Stimulated activated CD8-positive, alpha-beta memory T cell treated with anti-CD3 and anti-CD28 coated beads, Interleukin-12 subunit alpha, Interleukin-12 subunit beta, amount 100 ng/mL, for 24 hours (primary cell): Measurements from ENCODE around the gene BNIPL.

ENCODE experiments used
- DNase-seq: peaks from one replicate; pipeline ENCODE4 v3.0.0-alpha.2; 2020; ENCODE audit errors: extremely low read depth

The BNIPL gene

GRCh38 chr1:151009674-151010345 is 26.6 kb upstream of the BNIPL start:
- DNase-seq: no peak

GRCh38 chr1:151010346-151010726 is 26.1 kb upstream of the BNIPL start:
- DNase-seq: no peak

GRCh38 chr1:151011154-151011850 is 25.1 kb upstream of the BNIPL start:
- DNase-seq: no peak

- DNase-seq: no peak
Measured at GRCh38 chr1:151012684-151013471, 23.5 kb upstream of the BNIPL start.

- no peak for DNase-seq
Measured at GRCh38 chr1:151013518-151013917, 22.9 kb upstream of the BNIPL start.

DNA sequence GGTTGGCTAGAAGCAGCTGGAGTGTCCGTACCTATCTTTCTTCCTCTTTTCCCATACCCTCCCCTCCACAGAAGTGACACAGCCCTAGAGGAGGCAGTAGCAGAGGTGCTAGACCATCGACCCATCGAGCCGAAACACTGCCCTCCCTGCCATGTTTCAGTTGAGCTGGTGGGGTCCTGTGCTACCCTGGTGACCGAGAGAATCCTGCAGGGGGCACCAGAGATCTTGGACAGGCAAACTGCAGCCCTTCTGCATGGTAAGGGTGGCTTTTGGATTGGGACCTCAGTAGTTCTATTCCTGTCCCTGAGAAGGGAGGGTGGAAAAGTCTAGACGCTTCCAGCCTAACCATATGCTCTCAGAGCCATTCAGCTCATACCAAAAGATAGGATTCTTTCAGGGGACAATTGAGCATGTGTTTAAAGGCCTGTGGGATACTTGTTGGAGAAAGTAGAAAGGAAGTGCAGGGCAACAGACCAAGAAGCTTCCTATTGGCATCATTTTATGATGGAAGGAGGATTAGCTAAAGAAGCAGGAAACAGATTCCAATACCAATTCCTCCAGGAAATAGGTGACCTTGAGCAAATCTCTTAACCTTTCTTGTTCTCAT is 11.7 kb upstream of the BNIPL start:
- DNase-seq: peak; percentile 58

DNA sequence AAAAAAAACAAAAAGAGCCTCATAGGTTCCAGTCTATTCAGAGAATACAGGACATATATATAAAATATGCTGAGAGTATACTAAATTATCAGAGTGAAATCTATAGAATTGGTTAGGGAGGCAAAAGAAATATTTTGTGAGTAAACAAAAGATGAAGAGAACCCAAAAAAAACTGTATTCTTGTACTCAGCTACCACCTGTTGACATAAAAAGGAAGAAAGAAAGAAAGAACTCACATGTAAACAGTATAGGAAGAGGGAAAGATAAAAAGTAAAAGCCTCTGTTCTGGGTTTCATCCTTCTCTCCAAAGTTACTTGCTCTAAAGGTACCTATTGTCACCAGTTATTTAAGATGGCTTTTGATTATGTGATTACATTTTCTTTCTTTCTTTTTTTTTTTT is 9.9 kb upstream of the BNIPL start:
- no peak for DNase-seq

- no peak for DNase-seq
Measured at GRCh38 chr1:151032164-151032563, 4.2 kb upstream of the BNIPL start.

GRCh38 chr1:151035167-151035566 is 1.2 kb upstream of the BNIPL start:
- DNase-seq: no peak

- no peak for DNase-seq
Measured at GRCh38 chr1:151037032-151037431, 646 bp downstream of the BNIPL start.

DNA sequence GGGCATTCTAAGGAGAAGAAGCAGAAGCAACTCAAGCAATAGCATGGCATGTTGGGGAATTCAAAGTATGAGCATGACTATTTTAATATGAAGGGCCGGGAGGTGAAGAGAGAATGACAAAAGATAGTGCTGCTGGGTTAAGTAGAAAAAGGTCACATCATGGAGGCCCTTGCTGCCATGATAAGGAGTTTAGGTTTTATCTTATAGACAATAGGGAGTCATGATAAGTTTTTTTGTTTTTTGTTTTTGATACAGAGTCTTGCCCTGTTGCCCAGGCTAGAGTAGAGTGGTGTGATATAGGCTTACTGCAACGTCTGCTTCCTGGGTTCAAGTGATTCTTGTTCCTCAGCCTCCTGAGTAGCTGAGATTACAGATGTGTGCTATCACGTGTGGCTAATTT is 3.1 kb downstream of the BNIPL start:
- no peak for DNase-seq

GRCh38 chr1:151043163-151043562 is 6.8 kb downstream of the BNIPL start:
- DNase-seq: no peak

DNA sequence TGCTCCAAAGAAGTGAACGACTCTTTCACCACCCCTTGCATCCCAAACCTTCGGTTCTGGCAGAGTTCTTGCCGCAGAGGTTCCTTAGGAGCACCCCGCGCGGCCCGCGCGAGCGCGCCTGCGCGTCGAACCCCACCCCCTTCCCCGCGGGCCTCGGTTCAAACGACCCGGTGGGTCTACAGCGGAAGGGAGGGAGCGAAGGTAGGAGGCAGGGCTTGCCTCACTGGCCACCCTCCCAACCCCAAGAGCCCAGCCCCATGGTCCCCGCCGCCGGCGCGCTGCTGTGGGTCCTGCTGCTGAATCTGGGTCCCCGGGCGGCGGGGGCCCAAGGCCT is 11.2 kb downstream of the BNIPL start, which contains the start of gene C1orf56:
Gene C1orf56, plus strand, starts transcription at position 161 of the 334 bp plus-strand sequence. Its CDS starts 97 bp downstream, at position 258.
- DNase-seq: no peak

- DNase-seq: no peak
Measured at GRCh38 chr1:151047925-151048644, 11.7 kb downstream of the BNIPL start.

GRCh38 chr1:151048645-151049032 is 12.3 kb downstream of the BNIPL start:
- no peak for DNase-seq

- no peak for DNase-seq
Measured at GRCh38 chr1:151049458-151049857, 13.1 kb downstream of the BNIPL start.

- DNase-seq: no peak
Measured at GRCh38 chr1:151050051-151050688, 13.8 kb downstream of the BNIPL start.

GRCh38 chr1:151051356-151052009 is 15.1 kb downstream of the BNIPL start:
- DNase-seq: no peak

- DNase-seq: no peak
Measured at GRCh38 chr1:151054971-151055547, 18.7 kb downstream of the BNIPL start.

- DNase-seq: no peak
Measured at GRCh38 chr1:151055581-151055980, 19.2 kb downstream of the BNIPL start.
